ENCODE results near the gene ELFN1.

ELFN1 gene

GRCh38 chr7:1710936-1711335, 40.9 kb downstream of the ELFN1 start:
- DNase-seq (ENCODE audit: low read depth) = no peak
- H3K4me3 ChIP-seq (ENCODE audit: low read depth, low read length) = no peak overlapping the region
- no peak for TF ChIP-seq CTCF (IDR thresholded peaks at IDR 0.05; ENCODE audit: insufficient read depth, low read depth, low read length, missing control alignments)

- no peak for DNase-seq (ENCODE audit: low read depth)
- TF ChIP-seq CTCF (IDR thresholded peaks at IDR 0.05; ENCODE audit: insufficient read depth, low read depth, low read length, missing control alignments) = no peak
- H3K4me3 ChIP-seq (ENCODE audit: low read depth, low read length) = no peak overlapping the region
These were observed 42.9 kb downstream of the ELFN1 start for GRCh38 chr7:1712907-1713501.

- H3K4me3 ChIP-seq (ENCODE audit: low read depth, low read length) = no peak overlapping the region
- no peak for TF ChIP-seq CTCF (IDR thresholded peaks at IDR 0.05; ENCODE audit: insufficient read depth, low read depth, low read length, missing control alignments)
- no peak for DNase-seq (ENCODE audit: low read depth)
These were observed 43.7 kb downstream of the ELFN1 start for GRCh38 chr7:1713502-1714484.

- TF ChIP-seq CTCF (IDR thresholded peaks at IDR 0.05; ENCODE audit: insufficient read depth, low read depth, low read length, missing control alignments) = no peak
- H3K4me3 ChIP-seq (ENCODE audit: low read depth, low read length) = no peak overlapping the region
- DNase-seq (ENCODE audit: low read depth) = no peak
These were observed 44.7 kb downstream of the ELFN1 start for GRCh38 chr7:1714583-1715330.

GRCh38 chr7:1715331-1715625, 45.2 kb downstream of the ELFN1 start:
- H3K4me3 ChIP-seq (ENCODE audit: low read depth, low read length) = no peak overlapping the region
- DNase-seq (ENCODE audit: low read depth) = no peak
- TF ChIP-seq CTCF (IDR thresholded peaks at IDR 0.05; ENCODE audit: insufficient read depth, low read depth, low read length, missing control alignments) = no peak

- TF ChIP-seq CTCF (IDR thresholded peaks at IDR 0.05; ENCODE audit: insufficient read depth, low read depth, low read length, missing control alignments) = no peak
- H3K4me3 ChIP-seq (ENCODE audit: low read depth, low read length) = no peak overlapping the region
- no peak for DNase-seq (ENCODE audit: low read depth)
These were observed 45.6 kb downstream of the ELFN1 start for GRCh38 chr7:1715671-1716074.

Measured in GM12865 (cell line).